Fibroblast of the conjunctiva (primary cell): ENCODE results near the gene PRSS53.
"Not testable (repeated sequence)": the region's sequence is repeated elsewhere in the genome, so short reads cannot be mapped to it uniquely, and the experiment has no call there.

ENCODE experiments used
- DNase-seq: peaks from one replicate; pipeline ENCODE4 v3.0.0-alpha.2; 2010; ENCODE audit warnings: low read depth

The PRSS53 gene

GRCh38 chr16:31088459-31089183 is at the start of gene PRSS53:
Gene PRSS53, minus strand, starts transcription at chr16:31088943. Its CDS starts 134 bp downstream, at chr16:31088809.
- no peak for DNase-seq

DNA sequence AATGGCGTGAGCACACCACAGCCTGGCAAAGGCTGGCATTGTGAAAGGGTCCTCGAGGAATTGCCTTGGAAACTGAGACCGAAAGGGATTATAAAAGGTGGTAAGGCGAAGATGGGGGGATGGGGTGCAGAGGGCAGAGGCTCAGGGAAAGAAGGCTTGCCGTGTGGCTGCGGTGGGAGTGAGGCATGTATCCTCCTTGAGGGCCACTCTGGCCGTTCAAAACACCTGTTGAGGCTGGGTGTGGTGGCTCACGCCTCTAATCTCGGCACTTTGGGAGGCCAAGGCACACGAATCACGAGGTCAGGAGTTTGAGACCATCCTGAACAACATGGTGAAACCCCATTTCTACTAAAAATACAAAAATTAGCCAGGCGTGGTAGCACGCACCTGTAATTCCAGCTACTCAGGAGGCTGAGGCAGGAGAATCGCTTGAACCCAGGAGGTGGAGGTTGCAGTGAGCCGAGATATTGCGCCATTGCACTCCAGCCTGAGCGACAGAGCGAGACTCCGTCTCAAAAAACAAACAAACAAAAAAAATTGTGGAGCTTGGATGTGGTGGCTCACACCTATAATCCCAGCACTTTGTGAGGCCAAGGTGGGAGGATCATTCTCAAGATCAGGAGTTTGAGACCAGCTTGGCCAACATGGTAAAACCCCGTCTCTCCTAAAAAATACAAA is 48.2 kb upstream of the PRSS53 start:
- not testable (repeated sequence) for DNase-seq

DNA sequence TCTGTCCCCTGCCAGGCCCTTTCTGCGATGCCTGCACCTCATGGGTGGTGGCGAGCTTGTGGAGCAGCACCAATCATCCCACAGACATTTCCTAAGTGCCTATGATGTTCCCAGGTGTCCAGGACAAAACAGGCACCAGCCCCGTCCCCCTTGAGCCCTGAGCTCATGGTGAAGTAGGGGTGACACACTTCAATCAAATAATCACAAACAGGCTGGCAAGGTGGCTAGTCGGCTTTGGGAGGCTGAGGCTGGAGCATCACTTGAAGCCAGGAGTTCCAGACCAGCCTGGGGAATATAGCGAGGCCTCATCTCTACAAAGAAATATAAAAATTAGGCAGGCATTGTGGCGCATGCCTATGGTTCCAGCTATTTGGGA is 47.5 kb upstream of the PRSS53 start:
- DNase-seq, result no peak

DNA sequence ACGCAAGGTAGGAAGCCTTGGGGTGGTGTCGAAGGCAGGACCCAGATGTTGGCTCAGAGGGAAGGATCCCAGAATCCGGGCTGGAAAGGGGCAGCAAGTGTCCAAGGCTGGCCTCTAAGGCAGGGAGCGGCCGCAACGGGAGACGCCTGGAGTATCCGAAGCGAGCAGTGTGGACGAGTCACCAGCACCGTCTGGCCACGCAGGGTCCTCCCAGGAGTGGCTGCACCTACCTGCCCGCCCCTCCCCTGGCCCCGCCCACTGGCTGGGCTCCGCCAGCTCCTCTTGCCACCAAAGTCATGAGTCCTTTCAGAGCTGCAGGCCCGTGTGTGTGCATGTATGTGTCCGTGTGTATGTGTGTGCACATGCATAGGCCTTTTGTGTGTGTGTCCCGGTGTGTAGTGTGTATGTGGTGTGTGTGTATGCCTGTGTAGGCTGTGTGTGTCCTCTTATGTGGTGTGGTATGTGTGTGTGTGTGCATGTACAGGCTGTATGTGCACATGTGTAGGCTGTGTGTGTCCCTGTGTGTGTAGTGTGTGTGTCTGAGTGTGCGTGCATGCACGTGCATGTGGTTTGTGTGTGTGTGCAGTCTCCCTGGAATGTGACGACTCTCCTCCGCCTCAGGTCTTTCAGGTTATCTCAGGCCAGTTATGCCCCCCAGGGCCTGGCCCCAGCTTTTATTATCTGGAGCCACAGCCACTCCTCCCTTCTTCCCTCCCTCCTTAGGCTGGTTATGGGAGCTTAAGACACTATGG is 47.0 kb upstream of the PRSS53 start, which contains the start of gene PRSS8:
TSS of gene PRSS8 (minus strand) at position 193 of the 752 bp plus-strand sequence. CDS start 229 bp downstream, outside the sequence.
- no peak for DNase-seq

GRCh38 chr16:31134625-31135534 is 46.1 kb upstream of the PRSS53 start:
- no peak for DNase-seq

- no peak for DNase-seq
Measured at GRCh38 chr16:31134091-31134571, 45.4 kb upstream of the PRSS53 start.

GRCh38 chr16:31133046-31133501 is 44.3 kb upstream of the PRSS53 start:
- DNase-seq, result no peak

GRCh38 chr16:31132303-31132979 is 43.7 kb upstream of the PRSS53 start:
- no peak for DNase-seq

DNA sequence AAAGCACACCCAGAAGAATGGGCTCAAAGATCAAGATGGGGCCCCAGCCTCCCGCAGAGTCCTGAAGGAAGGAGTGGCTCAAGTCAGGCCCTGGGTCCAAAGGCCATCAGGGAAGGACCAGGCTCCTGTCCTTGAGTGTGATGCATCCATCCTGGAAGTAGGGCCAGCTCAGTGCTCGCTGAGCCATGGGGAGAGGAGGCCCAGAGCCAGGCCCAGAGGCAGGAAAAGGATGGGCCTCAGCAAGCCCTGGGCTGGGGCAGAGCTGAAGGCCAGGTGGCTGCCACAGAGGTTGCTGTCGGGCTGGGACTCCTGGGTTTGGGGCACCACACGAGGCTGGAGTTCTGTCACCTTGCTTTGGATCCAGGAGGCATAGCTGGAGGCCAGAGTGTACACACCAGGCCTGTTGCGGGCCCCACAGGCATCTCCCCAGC is 43.1 kb upstream of the PRSS53 start:
- DNase-seq, result no peak

DNA sequence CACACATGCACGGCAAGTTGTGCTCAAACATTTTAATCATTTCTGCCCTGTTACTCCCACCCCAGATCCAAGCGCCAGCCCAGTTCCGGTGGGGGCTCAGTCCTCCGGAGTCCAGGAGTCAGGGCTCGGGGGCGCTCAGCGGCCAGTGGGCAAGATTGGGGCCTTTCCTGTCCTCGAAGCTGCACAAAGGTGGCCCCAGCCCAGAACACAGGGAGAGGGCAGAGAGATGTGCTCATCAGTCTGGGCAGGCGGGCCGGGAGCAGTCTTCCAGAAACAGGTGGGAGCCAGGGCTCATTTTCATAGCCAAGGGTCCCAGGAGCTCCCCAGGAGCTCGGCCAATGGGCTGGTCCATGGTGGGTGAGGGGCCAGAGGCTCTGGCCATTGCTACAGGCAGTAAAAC is 42.7 kb upstream of the PRSS53 start:
- DNase-seq, result no peak

DNA sequence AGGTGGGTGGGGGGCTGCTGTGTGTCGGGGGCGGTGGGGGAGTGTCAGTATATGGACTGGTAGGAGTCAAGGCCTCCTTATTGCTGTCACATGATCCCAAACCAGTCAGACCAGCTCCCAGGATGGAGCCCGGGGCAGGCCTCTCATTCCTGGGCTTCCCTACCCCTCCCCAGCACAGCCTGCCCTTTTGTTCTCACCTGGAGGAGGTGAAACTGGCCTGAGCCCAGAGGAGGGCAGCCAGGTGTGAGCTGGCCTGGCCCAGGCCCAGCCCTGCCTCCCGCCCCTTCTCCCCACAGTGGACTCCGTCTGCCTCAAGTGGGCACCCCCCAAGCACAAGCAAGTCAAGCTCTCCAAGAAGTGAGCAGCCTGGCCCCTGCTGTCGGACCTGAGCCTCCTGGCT is 42.2 kb upstream of the PRSS53 start:
- no peak for DNase-seq

DNA sequence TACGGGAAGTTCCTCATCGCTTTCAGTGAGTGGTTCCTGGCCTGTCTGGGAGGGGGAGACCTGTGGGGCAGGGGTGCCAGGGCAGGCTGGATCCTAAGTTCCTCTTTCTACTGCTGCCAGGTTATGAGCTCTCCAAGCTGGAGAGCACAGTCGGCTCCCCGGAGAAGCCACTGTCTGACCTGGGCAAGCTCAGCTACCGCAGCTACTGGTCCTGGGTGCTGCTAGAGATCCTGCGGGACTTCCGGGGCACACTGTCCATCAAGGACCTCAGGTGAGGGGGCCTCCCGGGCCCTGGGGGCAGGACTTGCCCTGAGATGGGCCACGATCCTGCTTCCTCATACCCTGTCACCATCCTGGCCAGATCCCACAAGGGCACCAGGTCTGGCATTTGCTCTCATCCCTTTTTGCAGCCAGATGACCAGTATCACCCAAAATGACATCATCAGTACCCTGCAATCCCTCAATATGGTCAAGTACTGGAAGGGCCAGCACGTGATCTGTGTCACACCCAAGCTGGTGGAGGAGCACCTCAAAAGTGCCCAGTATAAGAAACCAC is 41.7 kb upstream of the PRSS53 start:
- no peak for DNase-seq

- no peak for DNase-seq
Measured at GRCh38 chr16:31129568-31130335, 41.0 kb upstream of the PRSS53 start.

DNA sequence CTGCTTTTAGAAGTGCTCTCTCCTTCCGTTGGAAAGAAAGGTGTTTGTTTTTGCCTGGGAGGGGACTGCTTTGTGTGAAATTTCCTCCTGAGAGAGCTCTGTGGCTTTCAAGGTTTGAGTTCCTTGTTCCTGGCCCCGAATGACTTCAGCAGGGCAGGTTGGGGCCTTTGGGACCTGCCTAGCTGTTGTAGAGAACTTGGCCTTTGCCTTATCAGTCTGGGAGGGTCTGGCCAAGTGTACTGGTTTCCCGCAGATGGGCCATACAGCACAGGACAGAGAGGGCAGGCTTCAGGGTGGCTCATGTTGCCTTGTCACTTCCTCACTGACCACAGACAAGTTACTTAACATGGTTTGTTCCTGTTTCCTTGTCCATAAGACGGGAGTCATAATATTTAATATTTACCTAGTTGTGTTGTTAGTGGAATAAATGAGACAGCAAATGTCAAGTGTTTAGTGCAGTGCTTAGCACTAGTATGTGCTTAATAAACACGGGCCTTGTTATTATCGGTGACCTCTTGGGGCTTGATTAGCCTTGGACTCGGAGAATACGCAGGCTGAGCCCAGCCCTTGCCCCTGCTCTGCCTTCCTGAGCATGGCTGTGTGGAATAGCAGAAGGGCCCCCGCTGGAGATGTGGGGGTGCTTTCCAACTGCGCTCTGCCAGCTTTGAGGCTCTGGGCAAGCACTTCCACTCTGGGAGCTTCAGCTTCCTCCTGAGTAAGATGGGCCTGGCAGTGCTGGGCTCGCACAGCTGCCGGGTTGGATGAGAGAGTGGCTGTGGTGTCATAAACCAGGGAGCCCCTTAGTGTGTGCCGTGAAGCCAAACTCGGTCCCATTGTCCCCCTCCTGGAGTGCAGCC is 40.2 kb upstream of the PRSS53 start:
- DNase-seq, result no peak

DNA sequence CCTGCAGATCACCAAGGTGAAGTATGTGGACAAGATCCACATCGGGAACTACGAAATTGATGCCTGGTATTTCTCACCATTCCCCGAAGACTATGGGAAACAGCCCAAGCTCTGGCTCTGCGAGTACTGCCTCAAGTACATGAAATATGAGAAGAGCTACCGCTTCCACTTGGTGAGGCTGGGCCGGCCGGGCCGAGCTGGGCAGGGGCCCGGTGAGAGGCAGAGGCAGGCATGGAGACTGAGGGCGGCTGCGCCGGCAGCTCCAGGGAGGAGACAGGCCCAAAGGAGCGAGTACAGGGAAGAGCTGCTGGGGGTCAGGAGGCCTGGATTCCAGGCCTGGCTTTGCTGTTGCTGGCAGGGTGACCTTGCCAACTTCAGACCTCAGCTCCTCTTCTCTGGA is 38.4 kb upstream of the PRSS53 start:
- no peak for DNase-seq

GRCh38 chr16:31125844-31126243 is 37.1 kb upstream of the PRSS53 start:
- DNase-seq, result no peak

DNA sequence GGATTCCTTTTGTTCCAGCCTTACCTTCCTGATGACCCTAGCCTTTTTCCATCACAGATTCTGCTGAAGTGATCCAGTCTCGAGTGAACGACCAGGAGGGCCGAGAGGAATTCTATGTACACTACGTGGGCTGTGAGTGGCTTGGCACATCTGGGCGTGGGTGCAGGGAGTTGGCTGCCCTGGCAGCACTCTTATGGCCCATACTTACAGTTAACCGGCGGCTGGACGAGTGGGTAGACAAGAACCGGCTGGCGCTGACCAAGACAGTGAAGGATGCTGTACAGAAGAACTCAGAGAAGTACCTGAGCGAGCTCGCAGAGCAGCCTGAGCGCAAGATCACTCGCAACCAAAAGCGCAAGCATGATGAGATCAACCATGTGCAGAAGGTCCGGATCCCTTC is 31.4 kb upstream of the PRSS53 start:
- DNase-seq, result no peak

- no peak for DNase-seq
Measured at GRCh38 chr16:31118223-31119155, 29.7 kb upstream of the PRSS53 start.
